GM13977 (cell line): Measurements from ENCODE around the gene SLC9A5.

ENCODE experiments used
- DNase-seq: peaks from one replicate; pipeline ENCODE4 v3.0.0; 2012; ENCODE audit warnings: low spot score
- CTCF ChIP-seq: IDR thresholded peaks from 2 replicates; pipeline ENCODE4 v1.5.1; 2012; ENCODE audit warnings: mild to moderate bottlenecking, control low read depth; ENCODE audit not compliant: insufficient read depth; ENCODE audit errors: extremely low read depth, missing control alignments
- in situ Hi-C: fragments of 300-500 bp; cut with MboI; formaldehyde crosslinking; loops from one replicate; pipeline ENCODE4 v1.12.0; 2022; ENCODE audit warnings: low sequenced_read_pairs, low pct_unique_long_range_greater_than_20kb, mixed read lengths, inconsistent platforms; ENCODE audit not compliant: unreplicated experiment

SLC9A5 gene

GRCh38 chr16:67277999-67278772 is 29.4 kb downstream of the SLC9A5 start:
- DNase-seq, result no peak
- in situ Hi-C loops, result no loop called here
- TF ChIP-seq CTCF, result no peak

- in situ Hi-C loops, result no loop called here
- peak; percentile 45 for TF ChIP-seq CTCF
- DNase-seq, result peak; percentile 83
Measured at GRCh38 chr16:67278773-67279295, 30.1 kb downstream of the SLC9A5 start.

- DNase-seq, result peak; percentile 98
- TF ChIP-seq CTCF, result peak; percentile 89
- in situ Hi-C loops, result no loop called here
Measured at GRCh38 chr16:67279296-67280089, 30.7 kb downstream of the SLC9A5 start, which contains the start of gene PLEKHG4. PLEKHG4 (plus strand) TSS chr16:67279532; CDS start chr16:67280045, 513 bp downstream.

GRCh38 chr16:67280090-67281015 is 31.6 kb downstream of the SLC9A5 start:
- in situ Hi-C loops, result no loop called here
- TF ChIP-seq CTCF, result no peak
- no peak for DNase-seq

GRCh38 chr16:67281536-67282446 is 33.0 kb downstream of the SLC9A5 start:
- DNase-seq, result no peak
- in situ Hi-C loops, result no loop called here
- TF ChIP-seq CTCF, result no peak
